ENCODE results near the gene PGM3.

GRCh38 chr6:83202031-83202430, 9.0 kb upstream of the PGM3 start:
- TF ChIP-seq CTCF (IDR thresholded peaks at IDR 0.05; ENCODE audit: low read depth, low read length) (no peak), EZH2phosphoT487 (IDR thresholded peaks at IDR 0.05; ENCODE audit: low read depth) (no peak)
